Stomach smooth muscle (tissue), 2 donors: ENCODE data around the gene IRF3.

Source experiments
- H3K27ac ChIP-seq: one replicate; pipeline ENCODE4 v1.7.0; 2013; ENCODE audit warnings: mild to moderate bottlenecking, low read length, inconsistent platforms
- H3K27me3 ChIP-seq, 2 donors: one replicate each; pipeline ENCODE4 v1.7.0; 2013; ENCODE audit warnings: low read length in 2 of 2; ENCODE audit not compliant: insufficient read depth in 2 of 2, control insufficient read depth in 1 of 2
- H3K36me3 ChIP-seq, 2 donors: one replicate each; pipeline ENCODE4 v1.7.0; 2013; ENCODE audit warnings: low read length in 2 of 2; ENCODE audit not compliant: control insufficient read depth in 2 of 2, insufficient read depth in 2 of 2
- H3K4me1 ChIP-seq: one replicate; pipeline ENCODE4 v1.7.0; 2013; ENCODE audit warnings: low read length; ENCODE audit not compliant: control insufficient read depth, insufficient read depth
- H3K4me3 ChIP-seq, 2 donors: one replicate each; pipeline ENCODE4 v1.7.0; 2013; ENCODE audit warnings: low read length in 2 of 2
- H3K9ac ChIP-seq, 2 donors: one replicate each; pipeline ENCODE4 v1.7.0; 2013; ENCODE audit warnings: low read length in 2 of 2, mild to moderate bottlenecking in 1 of 2
- H3K9me3 ChIP-seq, 2 donors: one replicate each; pipeline ENCODE4 v1.7.0; 2013; ENCODE audit warnings: low read length in 2 of 2; ENCODE audit not compliant: control insufficient read depth in 2 of 2
- donor health status: healthy.
- donor health status: Pancreatic carcinoma.

IRF3 gene

GRCh38 chr19:49665351-49666119, at the start of gene IRF3, which contains the start of gene BCL2L12:
TSS of gene IRF3 (minus strand) at chr19:49665857. CDS start at chr19:49664838, 1,019 bp downstream.
TSS of gene BCL2L12 (plus strand) at chr19:49665933. CDS start at chr19:49666693, 760 bp downstream.
- H3K27ac ChIP-seq: peak within 1 kb of the TSS; percentile 77

GRCh38 chr19:49713236-49713845, 47.7 kb upstream of the IRF3 start:
- H3K9me3 ChIP-seq: no peaks in the 10 kb centered on the region
- no peak overlapping the region for H3K4me3 ChIP-seq
- H3K36me3 ChIP-seq: peaks cover 0 to 3% of the 10 kb centered on the region in 2 donors
- no peak overlapping the region for H3K27ac ChIP-seq
- H3K9ac ChIP-seq: no peak overlapping the region
- peaks cover 0 to 2% of the 10 kb centered on the region in 2 donors for H3K27me3 ChIP-seq
- peaks cover 2% of the 10 kb centered on the region for H3K4me1 ChIP-seq

More at GRCh38 chr19:49665351-49666119, at the start of gene IRF3, which contains the start of gene BCL2L12:
- H3K4me1 ChIP-seq: peaks cover 23% of the 10 kb centered on the region
- H3K36me3 ChIP-seq: peaks cover 12 to 18% of the 10 kb centered on the region in 2 donors
- H3K4me3 ChIP-seq: peak within 1 kb of the TSS; percentile 85 to 92
- H3K9me3 ChIP-seq: no peaks in the 10 kb centered on the region
- peak within 1 kb of the TSS; percentile 84 to 88 for H3K9ac ChIP-seq
- no peaks in the 10 kb centered on the region for H3K27me3 ChIP-seq

GRCh38 chr19:49712397-49712859, 46.8 kb upstream of the IRF3 start:
- Histone ChIP-seq H3K4me1 (peaks cover 2% of the 10 kb centered on the region), H3K27me3 (peaks cover 0 to 2% of the 10 kb centered on the region in 2 donors), H3K9ac (no peak overlapping the region), H3K27ac (no peak overlapping the region), H3K4me3 (no peak overlapping the region), H3K9me3 (no peaks in the 10 kb centered on the region), H3K36me3 (peaks cover 0 to 3% of the 10 kb centered on the region in 2 donors)

GRCh38 chr19:49710372-49710951, 44.8 kb upstream of the IRF3 start:
- no peaks in the 10 kb centered on the region for H3K4me1 ChIP-seq
- peaks cover 0 to 3% of the 10 kb centered on the region in 2 donors for H3K36me3 ChIP-seq
- H3K4me3 ChIP-seq: no peak overlapping the region
- H3K9me3 ChIP-seq: no peaks in the 10 kb centered on the region
- H3K9ac ChIP-seq: no peak overlapping the region
- H3K27me3 ChIP-seq: peaks cover 0 to 2% of the 10 kb centered on the region in 2 donors
- H3K27ac ChIP-seq: no peak overlapping the region

- Histone ChIP-seq H3K4me1 (no peaks in the 10 kb centered on the region), H3K27me3 (peaks cover 0 to 2% of the 10 kb centered on the region in 2 donors), H3K27ac (no peak overlapping the region), H3K9ac (no peak overlapping the region), H3K36me3 (peaks cover 0 to 3% of the 10 kb centered on the region in 2 donors), H3K9me3 (no peaks in the 10 kb centered on the region), H3K4me3 (no peak overlapping the region)
Observed at GRCh38 chr19:49705919-49706318, 40.3 kb upstream of the IRF3 start.

GRCh38 chr19:49704888-49705642, 39.4 kb upstream of the IRF3 start:
- Histone ChIP-seq H3K9me3 (no peaks in the 10 kb centered on the region), H3K27me3 (no peaks in the 10 kb centered on the region), H3K9ac (no peak overlapping the region), H3K27ac (no peak overlapping the region), H3K4me1 (no peaks in the 10 kb centered on the region), H3K4me3 (no peak overlapping the region), H3K36me3 (no peaks in the 10 kb centered on the region)

GRCh38 chr19:49701271-49701786, 35.7 kb upstream of the IRF3 start:
- H3K9me3 ChIP-seq: no peaks in the 10 kb centered on the region
- H3K4me1 ChIP-seq: no peaks in the 10 kb centered on the region
- H3K27ac ChIP-seq: no peak overlapping the region
- H3K27me3 ChIP-seq: no peaks in the 10 kb centered on the region
- no peak overlapping the region for H3K4me3 ChIP-seq
- H3K9ac ChIP-seq: no peak overlapping the region
- no peaks in the 10 kb centered on the region for H3K36me3 ChIP-seq

GRCh38 chr19:49700563-49700962, 34.9 kb upstream of the IRF3 start:
- Histone ChIP-seq H3K4me3 (no peak overlapping the region), H3K36me3 (no peaks in the 10 kb centered on the region), H3K4me1 (no peaks in the 10 kb centered on the region)

GRCh38 chr19:49699364-49699763, 33.7 kb upstream of the IRF3 start:
- H3K36me3 ChIP-seq: no peaks in the 10 kb centered on the region

More at GRCh38 chr19:49700563-49700962, 34.9 kb upstream of the IRF3 start:
- H3K9ac ChIP-seq: no peak overlapping the region
- H3K27me3 ChIP-seq: no peaks in the 10 kb centered on the region
- H3K27ac ChIP-seq: no peak overlapping the region
- no peaks in the 10 kb centered on the region for H3K9me3 ChIP-seq

GRCh38 chr19:49696865-49697264, 31.2 kb upstream of the IRF3 start:
- no peaks in the 10 kb centered on the region for H3K4me1 ChIP-seq
- no peak overlapping the region for H3K27ac ChIP-seq
- no peak overlapping the region for H3K4me3 ChIP-seq
- H3K9ac ChIP-seq: no peak overlapping the region
- no peaks in the 10 kb centered on the region for H3K27me3 ChIP-seq
- H3K9me3 ChIP-seq: no peaks in the 10 kb centered on the region
- H3K36me3 ChIP-seq: no peaks in the 10 kb centered on the region

More at GRCh38 chr19:49699364-49699763, 33.7 kb upstream of the IRF3 start:
- Histone ChIP-seq H3K4me3 (no peak overlapping the region), H3K27ac (no peak overlapping the region), H3K9me3 (no peaks in the 10 kb centered on the region), H3K4me1 (no peaks in the 10 kb centered on the region), H3K27me3 (no peaks in the 10 kb centered on the region), H3K9ac (no peak overlapping the region)
